Measurements from ENCODE around the gene SIK3. TPM values are rescaled to one million over a fixed set of nuclear protein-coding genes. Genes with fewer than 3 reads are reported as not detected.

SIK3 gene
- total RNA-seq, 2 experiments from 2014 or later, result 37.5 to 39.6 TPM

GRCh38 chr11:116881143-116881542, 217.1 kb downstream of the SIK3 start:
- Mint-ChIP-seq H3K4me1 (peaks cover 15% of the 10 kb centered on the region), H3K36me3 (ENCODE audit: low read depth) (peaks cover 3% of the 10 kb centered on the region), H3K27ac (no peak overlapping the region), H3K4me3 (no peak overlapping the region), H3K9me3 (no peaks in the 10 kb centered on the region), H3K27me3 (no peaks in the 10 kb centered on the region)
- ChIA-PET POLR2A (no interaction called here), CTCF (interaction anchor here (0.5 to 1.8 kb wide), 2 partner anchors 225 to 983 kb away, joined by 3 to 10 read pairs; no protein-coding TSS in a partner anchor)
- no peak for DNase-seq

DNA sequence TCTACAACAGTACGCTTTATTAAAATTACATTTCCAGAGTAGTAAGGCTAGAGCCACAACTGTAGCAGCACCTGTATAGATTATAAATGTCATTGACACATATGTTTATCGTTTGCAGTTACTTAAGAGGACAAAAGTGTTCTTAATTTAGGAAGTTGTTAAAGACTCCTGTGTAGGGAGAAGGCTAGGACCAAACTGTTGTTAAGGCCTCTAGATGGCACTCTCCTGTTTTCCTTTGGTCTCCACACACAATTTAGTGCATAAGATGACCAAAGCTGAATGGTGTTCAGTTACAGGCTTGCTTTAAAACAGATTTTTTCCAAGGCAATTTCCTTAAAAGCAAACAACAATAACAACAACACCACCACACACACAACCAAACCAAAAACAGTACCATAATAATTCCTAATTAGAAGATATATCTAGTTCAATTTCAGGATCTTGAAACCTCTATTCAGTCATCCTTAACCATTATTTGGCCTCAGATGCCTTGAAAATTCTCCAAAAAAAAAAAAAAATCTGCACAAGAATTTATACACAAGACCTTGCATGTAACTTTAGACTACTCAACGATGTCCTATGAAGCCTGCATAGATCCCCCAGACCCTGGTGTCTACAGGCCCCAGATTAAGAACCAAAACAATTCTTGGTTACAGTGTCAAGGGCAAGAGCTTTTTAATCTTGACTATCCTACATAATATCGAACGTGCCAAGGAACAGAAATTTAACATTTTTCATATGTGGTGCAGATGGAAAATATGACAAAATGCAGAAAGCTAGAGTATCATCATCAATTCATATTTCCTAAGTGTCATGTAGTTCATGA, 218.2 kb downstream of the SIK3 start:
- Mint-ChIP-seq H3K9me3 (no peaks in the 10 kb centered on the region), H3K4me3 (no peak overlapping the region), H3K4me1 (peaks cover 15% of the 10 kb centered on the region), H3K36me3 (ENCODE audit: low read depth) (peaks cover 3% of the 10 kb centered on the region), H3K27me3 (no peaks in the 10 kb centered on the region), H3K27ac (no peak overlapping the region)
- ChIA-PET CTCF (interaction anchor here (0.7 to 1.8 kb wide), 11 partner anchors 8 to 347 kb away, joined by 3 to 10 read pairs (median 4); partner anchors contain the start of gene APOA5), POLR2A (no interaction called here)
- peak; percentile 41 for DNase-seq

DNA sequence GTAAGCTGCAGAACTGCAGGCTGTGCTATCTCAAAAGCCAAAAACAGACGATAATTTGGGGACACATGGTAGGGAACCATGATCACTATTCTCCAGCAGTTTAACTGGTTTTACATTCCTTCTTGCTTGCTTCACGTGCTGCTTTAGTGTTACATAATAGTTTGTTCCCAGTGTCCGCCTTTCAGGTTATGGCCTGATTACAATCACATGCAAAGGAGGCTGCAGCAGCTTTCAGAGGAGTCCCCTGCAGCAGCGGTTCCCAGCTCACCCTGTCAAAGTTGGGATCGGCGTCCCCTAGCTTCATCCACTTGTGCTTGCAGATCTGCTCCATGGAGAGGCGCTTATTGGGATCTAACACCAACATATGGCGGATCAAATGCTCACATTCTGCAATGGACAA, 221.6 kb downstream of the SIK3 start:
- H3K36me3 Mint-ChIP-seq (ENCODE audit: low read depth), result peaks cover 25% of the 10 kb centered on the region
- POLR2A ChIA-PET, result no interaction called here
- peaks cover 9% of the 10 kb centered on the region for H3K4me1 Mint-ChIP-seq
- H3K9me3 Mint-ChIP-seq, result no peaks in the 10 kb centered on the region
- no peak for DNase-seq
- H3K27me3 Mint-ChIP-seq, result no peaks in the 10 kb centered on the region
- CTCF ChIA-PET, result interaction anchor here (0.6 to 1.4 kb wide), 5 partner anchors 9 to 229 kb away, joined by 3 to 4 read pairs (median 3); no protein-coding TSS in a partner anchor
- no peak overlapping the region for H3K4me3 Mint-ChIP-seq
- H3K27ac Mint-ChIP-seq, result no peak overlapping the region

GRCh38 chr11:116875194-116875593, 223.0 kb downstream of the SIK3 start:
- Mint-ChIP-seq H3K4me3 (no peak overlapping the region), H3K4me1 (peaks cover 12% of the 10 kb centered on the region), H3K27ac (peak overlapping the region; percentile 7), H3K27me3 (no peaks in the 10 kb centered on the region), H3K9me3 (no peaks in the 10 kb centered on the region), H3K36me3 (ENCODE audit: low read depth) (peaks cover 37% of the 10 kb centered on the region)
- no peak for DNase-seq
- POLR2A ChIA-PET, result no interaction called here
- CTCF ChIA-PET, result interaction anchor here (1.9 kb wide), 1 partner anchor 22 kb away, joined by 5 read pairs; no protein-coding TSS in a partner anchor

GRCh38 chr11:116874251-116874650, 224.0 kb downstream of the SIK3 start:
- no peaks in the 10 kb centered on the region for H3K9me3 Mint-ChIP-seq
- no peaks in the 10 kb centered on the region for H3K27me3 Mint-ChIP-seq
- no peak for DNase-seq
- POLR2A ChIA-PET, result no interaction called here
- peaks cover 42% of the 10 kb centered on the region for H3K36me3 Mint-ChIP-seq (ENCODE audit: low read depth)
- CTCF ChIA-PET, result interaction anchor here (0.6 to 1.9 kb wide), 5 partner anchors 8 to 278 kb away, joined by 3 to 5 read pairs (median 3); partner anchors contain the start of gene APOA5
- peaks cover 9% of the 10 kb centered on the region for H3K4me1 Mint-ChIP-seq
- H3K4me3 Mint-ChIP-seq, result no peak overlapping the region
- no peak overlapping the region for H3K27ac Mint-ChIP-seq

GRCh38 chr11:116873381-116873780, 224.8 kb downstream of the SIK3 start:
- POLR2A ChIA-PET, result no interaction called here
- CTCF ChIA-PET, result interaction anchor here (1.6 to 1.9 kb wide), 2 partner anchors 20 to 82 kb away, joined by 3 to 5 read pairs; partner anchors contain the start of gene APOA5
- Mint-ChIP-seq H3K27me3 (no peaks in the 10 kb centered on the region), H3K36me3 (ENCODE audit: low read depth) (peaks cover 44% of the 10 kb centered on the region), H3K9me3 (no peaks in the 10 kb centered on the region), H3K4me1 (peaks cover 9% of the 10 kb centered on the region), H3K4me3 (no peak overlapping the region), H3K27ac (no peak overlapping the region)
- DNase-seq, result no peak

DNA sequence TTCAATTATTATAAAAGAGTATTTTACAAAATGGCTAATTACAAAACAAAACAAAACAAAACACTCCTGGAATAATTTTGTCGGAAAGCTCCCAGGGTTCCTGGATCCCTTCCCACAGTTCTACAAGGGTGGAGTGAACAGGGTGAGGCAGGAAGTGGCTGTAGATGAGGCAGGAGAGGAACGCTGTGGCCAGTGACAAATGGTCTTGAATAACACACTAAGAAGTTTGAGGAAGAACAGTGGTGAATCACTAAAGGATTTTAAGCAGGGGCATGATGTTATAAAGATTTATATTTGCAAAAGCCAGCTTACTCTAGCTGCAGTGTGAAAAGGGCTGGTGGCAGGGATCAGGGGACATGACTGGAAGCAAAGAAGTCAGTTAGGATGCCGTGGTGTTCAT, 227.0 kb downstream of the SIK3 start:
- Mint-ChIP-seq H3K27me3 (no peaks in the 10 kb centered on the region), H3K4me1 (peaks cover 9% of the 10 kb centered on the region), H3K9me3 (no peaks in the 10 kb centered on the region), H3K4me3 (no peak overlapping the region), H3K36me3 (ENCODE audit: low read depth) (peaks cover 55% of the 10 kb centered on the region), H3K27ac (no peak overlapping the region)
- POLR2A ChIA-PET, result no interaction called here
- CTCF ChIA-PET, result no interaction called here
- DNase-seq, result no peak

DNA sequence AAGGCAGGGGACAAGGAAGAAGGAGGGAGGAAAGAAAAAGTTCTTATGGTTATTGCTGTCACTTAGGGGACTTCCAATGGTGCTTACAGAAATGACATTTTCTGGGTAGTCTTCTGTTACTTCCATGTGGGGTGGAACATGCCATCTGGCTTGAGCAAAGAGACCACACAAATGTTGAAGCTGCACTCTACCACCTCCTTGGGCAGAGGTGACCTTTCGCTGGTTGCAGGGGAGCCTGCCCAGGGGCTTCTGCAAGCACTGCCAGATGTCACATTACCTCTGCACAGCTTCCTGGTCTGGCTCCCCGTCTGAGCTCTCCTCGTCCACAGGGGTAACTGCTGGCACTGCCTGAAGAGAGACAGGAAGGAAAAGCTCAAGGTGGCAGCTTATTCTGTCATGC, 228.2 kb downstream of the SIK3 start:
- Mint-ChIP-seq H3K36me3 (ENCODE audit: low read depth) (peaks cover 58% of the 10 kb centered on the region), H3K9me3 (no peaks in the 10 kb centered on the region)
- POLR2A ChIA-PET, result no interaction called here

DNA sequence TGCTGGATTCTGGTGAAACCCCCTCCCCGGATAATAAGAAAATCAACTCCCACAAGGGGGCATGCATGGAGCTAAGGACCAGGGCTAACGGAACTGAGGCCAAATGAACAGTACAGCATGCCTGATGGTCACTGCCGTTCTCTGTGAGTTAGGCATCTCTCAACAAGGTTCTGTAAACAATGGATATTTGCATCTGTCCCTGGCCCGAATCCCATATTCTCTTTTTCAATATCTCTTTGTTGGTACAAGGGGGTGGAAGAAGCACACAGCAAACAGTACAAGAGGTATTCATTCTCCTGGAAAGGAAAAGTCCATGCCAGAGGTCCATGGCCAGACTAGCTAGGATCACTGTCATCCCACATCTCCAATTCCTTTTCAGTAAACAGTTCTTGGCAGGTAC, 228.6 kb downstream of the SIK3 start:
- no peak for DNase-seq
- Mint-ChIP-seq H3K36me3 (ENCODE audit: low read depth) (peaks cover 57% of the 10 kb centered on the region), H3K27me3 (no peaks in the 10 kb centered on the region), H3K9me3 (no peaks in the 10 kb centered on the region), H3K4me3 (no peak overlapping the region), H3K4me1 (peaks cover 9% of the 10 kb centered on the region), H3K27ac (no peak overlapping the region)
- POLR2A ChIA-PET, result no interaction called here
- CTCF ChIA-PET, result interaction anchor here (0.7 kb wide), 1 partner anchor 862 kb away, joined by 3 read pairs; no protein-coding TSS in a partner anchor

More for the DNA sequence above, 228.2 kb downstream of the SIK3 start:
- Mint-ChIP-seq H3K27ac (no peak overlapping the region), H3K27me3 (no peaks in the 10 kb centered on the region), H3K4me1 (peaks cover 9% of the 10 kb centered on the region), H3K4me3 (no peak overlapping the region)
- DNase-seq, result no peak
- CTCF ChIA-PET, result no interaction called here

GRCh38 chr11:116868066-116868465, 230.2 kb downstream of the SIK3 start:
- Mint-ChIP-seq H3K36me3 (ENCODE audit: low read depth) (peaks cover 55% of the 10 kb centered on the region), H3K9me3 (no peaks in the 10 kb centered on the region), H3K27me3 (no peaks in the 10 kb centered on the region), H3K27ac (no peak overlapping the region), H3K4me3 (no peak overlapping the region), H3K4me1 (peaks cover 9% of the 10 kb centered on the region)
- DNase-seq, result no peak
- CTCF ChIA-PET, result interaction anchor here (1.1 to 1.5 kb wide), 5 partner anchors 8 to 15 kb away, joined by 3 to 4 read pairs (median 3); no protein-coding TSS in a partner anchor
- POLR2A ChIA-PET, result no interaction called here

DNA sequence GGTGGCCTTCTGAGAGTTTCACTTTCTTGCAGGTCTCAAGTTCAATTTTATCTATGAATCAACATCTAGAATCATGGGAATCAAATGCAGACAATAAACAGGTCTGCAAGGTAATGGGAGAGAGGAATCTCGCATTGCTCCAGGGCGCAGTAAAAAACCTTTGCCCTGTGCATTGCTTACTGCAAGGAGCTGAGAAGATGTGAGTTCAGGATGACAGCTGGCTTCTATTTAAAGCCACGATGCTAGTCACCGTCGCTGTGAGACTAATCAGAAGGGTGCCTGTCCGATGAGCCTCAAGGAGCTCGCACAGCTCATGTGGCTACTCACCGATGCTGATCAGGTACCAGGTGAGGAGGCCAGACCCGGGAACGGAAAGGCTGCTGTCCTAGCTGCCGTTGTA, 230.6 kb downstream of the SIK3 start:
- H3K36me3 Mint-ChIP-seq (ENCODE audit: low read depth), result peaks cover 50% of the 10 kb centered on the region
- ChIA-PET POLR2A (no interaction called here), CTCF (interaction anchor here (1.1 to 1.5 kb wide), 5 partner anchors 9 to 14 kb away, joined by 3 to 4 read pairs (median 3); no protein-coding TSS in a partner anchor)
- no peak for DNase-seq
- H3K27me3 Mint-ChIP-seq, result no peaks in the 10 kb centered on the region
- no peak overlapping the region for H3K27ac Mint-ChIP-seq
- H3K9me3 Mint-ChIP-seq, result no peaks in the 10 kb centered on the region
- H3K4me3 Mint-ChIP-seq, result no peak overlapping the region
- H3K4me1 Mint-ChIP-seq, result peaks cover 9% of the 10 kb centered on the region

GRCh38 chr11:116866804-116867455, 231.3 kb downstream of the SIK3 start:
- CTCF ChIA-PET, result interaction anchor here (0.6 to 1.5 kb wide), 5 partner anchors 9 to 291 kb away, joined by 3 to 4 read pairs (median 3); no protein-coding TSS in a partner anchor

GRCh38 chr11:116865696-116866095, 232.5 kb downstream of the SIK3 start:
- H3K27me3 Mint-ChIP-seq, result no peaks in the 10 kb centered on the region
- H3K9me3 Mint-ChIP-seq, result no peaks in the 10 kb centered on the region
- no peak for DNase-seq
- H3K36me3 Mint-ChIP-seq (ENCODE audit: low read depth), result peaks cover 55% of the 10 kb centered on the region
- H3K27ac Mint-ChIP-seq, result no peak overlapping the region
- H3K4me1 Mint-ChIP-seq, result peaks cover 8% of the 10 kb centered on the region
- ChIA-PET CTCF (no interaction called here), POLR2A (no interaction called here)
- H3K4me3 Mint-ChIP-seq, result no peak overlapping the region

More at GRCh38 chr11:116866804-116867455, 231.3 kb downstream of the SIK3 start:
- no peaks in the 10 kb centered on the region for H3K27me3 Mint-ChIP-seq
- no peak overlapping the region for H3K4me3 Mint-ChIP-seq
- H3K36me3 Mint-ChIP-seq (ENCODE audit: low read depth), result peaks cover 54% of the 10 kb centered on the region
- peaks cover 9% of the 10 kb centered on the region for H3K4me1 Mint-ChIP-seq
- POLR2A ChIA-PET, result no interaction called here
- no peak overlapping the region for H3K27ac Mint-ChIP-seq
- no peaks in the 10 kb centered on the region for H3K9me3 Mint-ChIP-seq
- DNase-seq, result no peak
